Stimulated activated CD4-positive, alpha-beta T cell treated with anti-CD3 and anti-CD28 coated beads, Interleukin-2, amount 100 ng/mL, for 24 hours (primary cell): Measurements from ENCODE around the gene ZNF148.
A peak's percentile ranks its signal among the peaks of the same experiment; 100 is the strongest.

Experiments used
- DNase-seq, 2 donors: peaks; one replicate each; pipeline ENCODE4 v3.0.0-alpha.2; 2020

The ZNF148 gene

GRCh38 chr3:125325746-125326145 lies 49.4 kb downstream of the ZNF148 start:
- no peak for DNase-seq

- DNase-seq, result no peak
These were observed 50.8 kb downstream of the ZNF148 start for GRCh38 chr3:125324341-125324740.

- no peak for DNase-seq
These were observed 52.2 kb downstream of the ZNF148 start for GRCh38 chr3:125322917-125323316.

GRCh38 chr3:125322166-125322565 lies 53.0 kb downstream of the ZNF148 start:
- no peak for DNase-seq

- no peak for DNase-seq
These were observed 55.4 kb downstream of the ZNF148 start for GRCh38 chr3:125319765-125320164.

GRCh38 chr3:125318871-125319270 lies 56.3 kb downstream of the ZNF148 start:
- DNase-seq, result no peak

- no peak for DNase-seq
These were observed 56.8 kb downstream of the ZNF148 start for GRCh38 chr3:125318167-125318865.

GRCh38 chr3:125317761-125318160 lies 57.4 kb downstream of the ZNF148 start:
- no peak for DNase-seq

GRCh38 chr3:125316949-125317348 lies 58.2 kb downstream of the ZNF148 start:
- DNase-seq, result no peak

- no peak for DNase-seq
These were observed 58.9 kb downstream of the ZNF148 start for GRCh38 chr3:125316246-125316645.

GRCh38 chr3:125313060-125313635 lies 62.0 kb downstream of the ZNF148 start:
- DNase-seq, result no peak

- peak; percentile 46 to 50 for DNase-seq
These were observed 64.5 kb downstream of the ZNF148 start for GRCh38 chr3:125310623-125311081.

GRCh38 chr3:125309476-125309875 lies 65.6 kb downstream of the ZNF148 start:
- DNase-seq, result no peak

GRCh38 chr3:125306620-125307019 lies 68.5 kb downstream of the ZNF148 start:
- no peak for DNase-seq

GRCh38 chr3:125302932-125303331 lies 72.2 kb downstream of the ZNF148 start:
- DNase-seq, result no peak

- no peak for DNase-seq
These were observed 74.7 kb downstream of the ZNF148 start for GRCh38 chr3:125300416-125300815.

GRCh38 chr3:125294411-125294810 lies 80.7 kb downstream of the ZNF148 start:
- DNase-seq, result no peak

GRCh38 chr3:125292015-125292414 lies 83.1 kb downstream of the ZNF148 start:
- no peak for DNase-seq

GRCh38 chr3:125289429-125289981 lies 85.6 kb downstream of the ZNF148 start:
- no peak for DNase-seq

GRCh38 chr3:125287248-125287647 lies 87.9 kb downstream of the ZNF148 start:
- DNase-seq, result no peak

- no peak for DNase-seq
These were observed 93.7 kb downstream of the ZNF148 start for GRCh38 chr3:125281381-125281780.

- DNase-seq, result no peak
These were observed 94.3 kb downstream of the ZNF148 start for GRCh38 chr3:125280668-125281361.

GRCh38 chr3:125278155-125278554 lies 97.0 kb downstream of the ZNF148 start:
- DNase-seq, result no peak

- no peak for DNase-seq
These were observed 104.0 kb downstream of the ZNF148 start for GRCh38 chr3:125271127-125271526.
